ENCODE data around the gene TAB2. TPM values are rescaled to one million over a fixed set of nuclear protein-coding genes. Genes with fewer than 3 reads are reported as not detected.
"Not testable (repeated sequence)": the region's sequence is repeated elsewhere in the genome, so short reads cannot be mapped to it uniquely, and the experiment has no call there.

TAB2 gene
- total RNA-seq, 1 donor from 2014 or later = 69.0 TPM

- ChIA-PET POLR2A (interaction anchor here (0.7 to 1.6 kb wide), 4 partner anchors 32 to 169 kb away, joined by 3 to 9 read pairs (median 4); partner anchors contain the start of gene ZC3H12D), CTCF (interaction anchor here (0.7 to 2.1 kb wide), 3 partner anchors 9 to 76 kb away, joined by 3 to 5 read pairs (median 5); no protein-coding TSS in a partner anchor)
- H3K9me3 Mint-ChIP-seq = no peaks in the 10 kb centered on the region
- H3K27ac Mint-ChIP-seq = no peak overlapping the region
- peaks cover 27% of the 10 kb centered on the region for H3K4me1 Mint-ChIP-seq
- intact Hi-C loops (cut with micrococcal nuclease) = no loop called here
- DNase-seq (no peak), ATAC-seq (ENCODE audit: low read depth) (no peak)
- H3K27me3 Mint-ChIP-seq = no peaks in the 10 kb centered on the region
- no peak for TF ChIP-seq CTCF (IDR thresholded peaks at IDR 0.05)
- H3K36me3 Mint-ChIP-seq (ENCODE audit: low read depth) = no peaks in the 10 kb centered on the region
- no peak overlapping the region for H3K4me3 Mint-ChIP-seq
These were observed 123.5 kb downstream of the TAB2 start for GRCh38 chr6:149440735-149441671.

- H3K9me3 Mint-ChIP-seq = no peaks in the 10 kb centered on the region
- TF ChIP-seq CTCF (IDR thresholded peaks at IDR 0.05) = no peak
These were observed 124.2 kb downstream of the TAB2 start for GRCh38 chr6:149441740-149442139.

GRCh38 chr6:149443411-149444181, 126.1 kb downstream of the TAB2 start:
- ATAC-seq (ENCODE audit: low read depth) = no peak
- Mint-ChIP-seq H3K4me3 (no peak overlapping the region), H3K27me3 (no peaks in the 10 kb centered on the region), H3K9me3 (no peaks in the 10 kb centered on the region), H3K4me1 (peaks cover 22% of the 10 kb centered on the region), H3K27ac (no peak overlapping the region), H3K36me3 (ENCODE audit: low read depth) (peaks cover 18% of the 10 kb centered on the region)
- ChIA-PET POLR2A (no interaction called here), CTCF (no interaction called here)
- no peak for DNase-seq
- TF ChIP-seq CTCF (IDR thresholded peaks at IDR 0.05) = no peak
- intact Hi-C loops (cut with micrococcal nuclease) = no loop called here

More at GRCh38 chr6:149441740-149442139, 124.2 kb downstream of the TAB2 start:
- Mint-ChIP-seq H3K36me3 (ENCODE audit: low read depth) (peaks cover 7% of the 10 kb centered on the region), H3K27me3 (no peaks in the 10 kb centered on the region), H3K27ac (no peak overlapping the region), H3K4me1 (peaks cover 27% of the 10 kb centered on the region), H3K4me3 (no peak overlapping the region)
- CTCF ChIA-PET = interaction anchor here (1.6 kb wide), 1 partner anchor 10 kb away, joined by 5 read pairs; no protein-coding TSS in a partner anchor
- intact Hi-C loops (cut with micrococcal nuclease) = no loop called here
- no peak for DNase-seq
- POLR2A ChIA-PET = interaction anchor here (1.6 kb wide), 1 partner anchor 32 kb away, joined by 3 read pairs; no protein-coding TSS in a partner anchor
- ATAC-seq (ENCODE audit: low read depth) = no peak

GRCh38 chr6:149444360-149445094, 127.0 kb downstream of the TAB2 start:
- H3K9me3 Mint-ChIP-seq; H3K4me3 Mint-ChIP-seq; DNase-seq; H3K27me3 Mint-ChIP-seq; intact Hi-C loops (cut with micrococcal nuclease): not testable (repeated sequence)
- ATAC-seq (ENCODE audit: low read depth) = peak; percentile 16
- Mint-ChIP-seq H3K36me3 (ENCODE audit: low read depth) (peaks cover 26% of the 10 kb centered on the region), H3K27ac (peak overlapping the region; percentile 53), H3K4me1 (peaks cover 13% of the 10 kb centered on the region)
- ChIA-PET POLR2A (interaction anchor here (0.8 kb wide), 2 partner anchors 9 to 11 kb away, joined by 3 to 4 read pairs; no protein-coding TSS in a partner anchor), CTCF (interaction anchor here (0.6 kb wide), 1 partner anchor 73 kb away, joined by 3 read pairs; no protein-coding TSS in a partner anchor)

GRCh38 chr6:149445095-149445466, 127.6 kb downstream of the TAB2 start:
- Mint-ChIP-seq H3K4me1 (peaks cover 13% of the 10 kb centered on the region), H3K9me3 (no peaks in the 10 kb centered on the region), H3K27ac (peak overlapping the region; percentile 53), H3K27me3 (no peaks in the 10 kb centered on the region), H3K4me3 (no peak overlapping the region), H3K36me3 (ENCODE audit: low read depth) (peaks cover 31% of the 10 kb centered on the region)
- DNase-seq (no peak), ATAC-seq (ENCODE audit: low read depth) (peak; percentile 51)
- TF ChIP-seq CTCF (IDR thresholded peaks at IDR 0.05) = no peak
- intact Hi-C loops (cut with micrococcal nuclease) = no loop called here
- ChIA-PET POLR2A (interaction anchor here (0.8 kb wide), 2 partner anchors 8 to 10 kb away, joined by 3 to 4 read pairs; no protein-coding TSS in a partner anchor), CTCF (no interaction called here)
